ENCODE results near the gene NRG3.

Gene NRG3

DNA sequence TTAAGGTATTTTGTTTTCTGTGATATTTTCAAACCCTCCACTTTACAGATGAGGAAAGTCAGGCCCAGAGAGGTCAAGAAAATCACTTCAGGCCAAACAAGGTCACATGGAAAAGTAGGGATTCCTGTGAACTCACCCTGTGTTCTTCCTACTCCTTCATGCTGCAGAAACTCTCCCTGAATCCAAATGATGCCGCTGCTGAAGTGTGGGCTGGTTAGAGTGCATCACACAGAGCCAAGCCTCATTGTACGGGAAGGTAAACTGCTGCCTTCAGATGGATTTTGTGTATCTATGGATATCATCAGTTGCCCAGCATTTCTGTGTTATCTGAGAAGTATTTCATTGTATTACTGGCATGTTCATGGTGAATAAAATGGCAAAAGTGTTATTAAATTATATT, 75.4 kb downstream of the NRG3 start:
- DNase-seq (ENCODE audit: low read depth), result no peak
- H3K4me3 ChIP-seq (ENCODE audit: low read depth, low read length), result no peak overlapping the region
- TF ChIP-seq, protein P1, sequence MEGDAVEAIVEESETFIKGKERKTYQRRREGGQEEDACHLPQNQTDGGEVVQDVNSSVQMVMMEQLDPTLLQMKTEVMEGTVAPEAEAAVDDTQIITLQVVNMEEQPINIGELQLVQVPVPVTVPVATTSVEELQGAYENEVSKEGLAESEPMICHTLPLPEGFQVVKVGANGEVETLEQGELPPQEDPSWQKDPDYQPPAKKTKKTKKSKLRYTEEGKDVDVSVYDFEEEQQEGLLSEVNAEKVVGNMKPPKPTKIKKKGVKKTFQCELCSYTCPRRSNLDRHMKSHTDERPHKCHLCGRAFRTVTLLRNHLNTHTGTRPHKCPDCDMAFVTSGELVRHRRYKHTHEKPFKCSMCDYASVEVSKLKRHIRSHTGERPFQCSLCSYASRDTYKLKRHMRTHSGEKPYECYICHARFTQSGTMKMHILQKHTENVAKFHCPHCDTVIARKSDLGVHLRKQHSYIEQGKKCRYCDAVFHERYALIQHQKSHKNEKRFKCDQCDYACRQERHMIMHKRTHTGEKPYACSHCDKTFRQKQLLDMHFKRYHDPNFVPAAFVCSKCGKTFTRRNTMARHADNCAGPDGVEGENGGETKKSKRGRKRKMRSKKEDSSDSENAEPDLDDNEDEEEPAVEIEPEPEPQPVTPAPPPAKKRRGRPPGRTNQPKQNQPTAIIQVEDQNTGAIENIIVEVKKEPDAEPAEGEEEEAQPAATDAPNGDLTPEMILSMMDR (IDR thresholded peaks at IDR 0.05; ENCODE audit: insufficient read depth, low read depth, low read length, missing control alignments), result no peak

DNA sequence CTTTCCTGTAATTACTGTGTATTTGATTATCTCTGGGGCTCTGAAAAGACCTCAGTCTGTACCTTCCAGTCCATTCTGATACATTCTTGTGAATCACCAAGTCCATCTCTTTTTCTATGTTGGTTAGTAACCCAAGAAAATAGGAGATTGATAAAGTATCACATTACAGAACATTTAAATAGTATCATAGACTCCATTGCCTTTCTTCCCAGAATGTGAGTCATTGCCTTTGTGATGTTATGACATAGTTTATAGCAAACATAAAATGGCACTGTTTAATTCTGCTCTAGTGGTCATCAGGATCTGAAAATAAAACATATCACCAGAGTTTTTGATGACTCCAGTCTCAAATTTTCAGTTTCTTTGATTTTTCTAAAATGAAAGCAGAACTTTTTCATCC, 78.4 kb downstream of the NRG3 start:
- no peak overlapping the region for H3K4me3 ChIP-seq (ENCODE audit: low read depth, low read length)
- DNase-seq (ENCODE audit: low read depth), result no peak
- TF ChIP-seq, protein P1 (IDR thresholded peaks at IDR 0.05; ENCODE audit: insufficient read depth, low read depth, low read length, missing control alignments), result no peak

- no peak for DNase-seq (ENCODE audit: low read depth)
- TF ChIP-seq, protein P1 (IDR thresholded peaks at IDR 0.05; ENCODE audit: insufficient read depth, low read depth, low read length, missing control alignments), result no peak
- H3K4me3 ChIP-seq (ENCODE audit: low read depth, low read length), result no peak overlapping the region
These were observed 83.0 kb downstream of the NRG3 start for GRCh38 chr10:81957976-81958375.

- no peak for DNase-seq (ENCODE audit: low read depth)
- H3K4me3 ChIP-seq (ENCODE audit: low read depth, low read length), result no peak overlapping the region
- TF ChIP-seq, protein P1 (IDR thresholded peaks at IDR 0.05; ENCODE audit: insufficient read depth, low read depth, low read length, missing control alignments), result no peak
These were observed 84.0 kb downstream of the NRG3 start for GRCh38 chr10:81959016-81959415.

- no peak overlapping the region for H3K4me3 ChIP-seq (ENCODE audit: low read depth, low read length)
- no peak for DNase-seq (ENCODE audit: low read depth)
- TF ChIP-seq, protein P1 (IDR thresholded peaks at IDR 0.05; ENCODE audit: insufficient read depth, low read depth, low read length, missing control alignments), result no peak
These were observed 86.6 kb downstream of the NRG3 start for GRCh38 chr10:81961451-81962184.

- no peak overlapping the region for H3K4me3 ChIP-seq (ENCODE audit: low read depth, low read length)
- TF ChIP-seq, protein P1 (IDR thresholded peaks at IDR 0.05; ENCODE audit: insufficient read depth, low read depth, low read length, missing control alignments), result no peak
- no peak for DNase-seq (ENCODE audit: low read depth)
These were observed 88.6 kb downstream of the NRG3 start for GRCh38 chr10:81963606-81964005.

DNA sequence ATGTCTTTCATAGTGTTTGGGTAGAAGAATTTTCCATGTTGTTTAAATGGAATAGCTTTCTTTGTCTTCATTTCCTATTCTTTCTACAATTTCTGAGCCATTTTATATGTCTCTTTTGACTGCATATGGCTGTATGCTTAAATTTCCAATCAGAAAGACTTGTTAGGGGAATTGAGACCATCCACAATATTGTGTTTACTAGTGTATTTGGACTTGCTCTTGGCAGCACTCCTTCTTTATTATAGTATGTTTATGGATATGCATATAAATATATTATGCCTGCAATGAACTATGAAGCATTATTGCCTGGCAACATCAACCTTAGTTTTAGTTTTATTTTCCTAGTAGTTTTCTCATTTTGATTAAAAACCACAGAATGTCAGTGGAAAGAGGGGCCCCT, 92.7 kb downstream of the NRG3 start:
- TF ChIP-seq, protein P1 (IDR thresholded peaks at IDR 0.05; ENCODE audit: insufficient read depth, low read depth, low read length, missing control alignments), result no peak
- DNase-seq (ENCODE audit: low read depth), result no peak
- H3K4me3 ChIP-seq (ENCODE audit: low read depth, low read length), result no peak overlapping the region

Data from GM12865 (cell line).